Posterior vena cava (tissue), 2 donors: Measurements from ENCODE around the gene TMSB10. TPM values are rescaled to one million over a fixed set of nuclear protein-coding genes. Genes with fewer than 3 reads are reported as not detected.
"Not testable (repeated sequence)": the region's sequence is repeated elsewhere in the genome, so short reads cannot be mapped to it uniquely, and the experiment has no call there.

Source experiments
- DNase-seq: peaks from one replicate; pipeline ENCODE4 v3.0.0-alpha.2; 2020; ENCODE audit warnings: low spot score
- intact Hi-C, 2 donors: fragments of 100-400 bp; cut with DNase I; formaldehyde crosslinking; loops; one replicate each; pipeline versions ENCODE4 v1.14.1 to v1.14.2; 2022 to 2023
- total RNA-seq, 2 donors: library from RNA; stranded (reverse); fragmentation: NEBNext Ultra II Directional; extraction: Animal tissue kit (Norgen Biotek cat#: 25700); gene quantifications; one replicate each; pipeline ENCODE4 v1.2.1, GENCODE V29; 2021
- donor health status: DM: yes; HTN: yes; CAD: no.
- donor health status: DM: yes; HTN: yes; CAD: no.

Gene TMSB10
- total RNA-seq, 2 donors from 2014 or later, result 1,249 to 1,274 TPM

- DNase-seq, result no peak
- intact Hi-C loops, result no loop called here
Measured at GRCh38 chr2:84923009-84923408, 17.6 kb downstream of the TMSB10 start.

GRCh38 chr2:84924173-84925106 lies 19.0 kb downstream of the TMSB10 start:
- intact Hi-C loops, result no loop called here
- no peak for DNase-seq

GRCh38 chr2:84925336-84925723 lies 19.9 kb downstream of the TMSB10 start:
- DNase-seq, result peak; percentile 62
- intact Hi-C loops, result no loop called here

- peak; percentile 97 for DNase-seq
- intact Hi-C loops, result no loop called here
Measured at GRCh38 chr2:84925724-84926376, 20.4 kb downstream of the TMSB10 start.

GRCh38 chr2:84927275-84927627 lies 21.8 kb downstream of the TMSB10 start:
- intact Hi-C loops, result no loop called here
- DNase-seq, result no peak

- intact Hi-C loops, result no loop called here
- DNase-seq, result no peak
Measured at GRCh38 chr2:84931384-84931821, 25.9 kb downstream of the TMSB10 start.

- DNase-seq, result no peak
- intact Hi-C loops, result no loop called here
Measured at GRCh38 chr2:84938194-84938879, 32.9 kb downstream of the TMSB10 start.

- no peak for DNase-seq
- intact Hi-C loops, result no loop called here
Measured at GRCh38 chr2:84939426-84940087, 34.1 kb downstream of the TMSB10 start.

GRCh38 chr2:84940088-84940470 lies 34.6 kb downstream of the TMSB10 start:
- intact Hi-C loops, result no loop called here
- no peak for DNase-seq

GRCh38 chr2:84940831-84941412 lies 35.5 kb downstream of the TMSB10 start:
- intact Hi-C loops, result no loop called here

GRCh38 chr2:84942166-84942565 lies 36.7 kb downstream of the TMSB10 start:
- intact Hi-C loops, result no loop called here
- no peak for DNase-seq

More at GRCh38 chr2:84940831-84941412, 35.5 kb downstream of the TMSB10 start:
- DNase-seq, result no peak

- intact Hi-C loops, result no loop called here
- no peak for DNase-seq
Measured at GRCh38 chr2:84942964-84943421, 37.5 kb downstream of the TMSB10 start.

GRCh38 chr2:84944295-84944909 lies 38.9 kb downstream of the TMSB10 start:
- DNase-seq, result no peak
- intact Hi-C loops, result no loop called here

- DNase-seq, intact Hi-C loops: not testable (repeated sequence)
Measured at GRCh38 chr2:84945838-84946203, 40.4 kb downstream of the TMSB10 start.

GRCh38 chr2:84946204-84947009 lies 41.0 kb downstream of the TMSB10 start:
- DNase-seq, result no peak
- intact Hi-C loops, result no loop called here

- DNase-seq, result no peak
- intact Hi-C loops, result no loop called here
Measured at GRCh38 chr2:84947010-84947593, 41.6 kb downstream of the TMSB10 start.

GRCh38 chr2:84953535-84953934 lies 48.1 kb downstream of the TMSB10 start:
- intact Hi-C loops, result no loop called here
- DNase-seq, result no peak

GRCh38 chr2:84954329-84954728 lies 48.9 kb downstream of the TMSB10 start:
- DNase-seq, result no peak
- intact Hi-C loops, result no loop called here
